NCI-H2171 (cell line): ENCODE measurements around the gene BAG5.

Source experiments
- DNase-seq: peaks from one replicate; lab custom pipeline; 2025; lab: John Stamatoyannopoulos, UW

BAG5 gene

DNA sequence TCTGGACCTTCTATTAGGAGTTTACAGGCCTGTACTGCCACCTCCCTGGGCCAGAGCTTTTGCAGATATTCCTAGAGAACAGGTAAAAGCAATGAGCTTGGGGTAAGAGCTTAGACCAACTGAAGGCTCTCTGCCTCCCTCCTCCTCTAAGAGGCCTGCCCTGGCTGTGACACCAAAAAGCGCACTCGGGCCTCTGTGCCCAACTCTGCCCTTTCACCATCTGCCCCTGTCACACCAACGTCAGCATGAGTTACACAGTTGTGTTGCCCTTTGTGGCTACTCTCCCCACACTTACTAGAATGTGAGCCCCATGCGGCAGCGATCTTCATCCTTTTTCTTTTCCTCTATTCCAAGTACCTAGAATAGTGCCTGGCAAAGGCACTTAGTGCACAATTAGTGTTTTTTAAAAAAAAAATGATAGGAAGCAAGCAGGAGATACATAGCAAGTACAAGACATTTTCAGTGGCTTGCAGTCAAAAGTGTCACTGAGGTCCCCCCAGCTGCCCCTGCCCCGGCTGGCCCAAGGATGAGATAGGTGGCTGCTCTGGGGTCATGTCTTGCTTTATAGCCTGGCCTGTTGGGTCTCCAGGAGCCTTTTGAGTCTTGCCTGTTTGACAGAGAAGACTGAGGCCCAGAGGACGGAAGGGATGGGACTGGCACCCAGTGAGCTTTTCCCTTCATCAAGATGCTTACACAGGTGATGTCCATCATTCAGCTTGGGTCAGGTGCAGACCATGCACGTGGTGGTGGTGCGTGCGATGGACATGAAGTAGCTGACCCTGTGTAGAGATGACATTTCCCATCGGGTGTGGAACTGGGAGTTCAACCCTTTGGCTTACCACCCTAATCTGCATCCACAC is 52.4 kb downstream of the BAG5 start:
- DNase-seq: no peak

DNA sequence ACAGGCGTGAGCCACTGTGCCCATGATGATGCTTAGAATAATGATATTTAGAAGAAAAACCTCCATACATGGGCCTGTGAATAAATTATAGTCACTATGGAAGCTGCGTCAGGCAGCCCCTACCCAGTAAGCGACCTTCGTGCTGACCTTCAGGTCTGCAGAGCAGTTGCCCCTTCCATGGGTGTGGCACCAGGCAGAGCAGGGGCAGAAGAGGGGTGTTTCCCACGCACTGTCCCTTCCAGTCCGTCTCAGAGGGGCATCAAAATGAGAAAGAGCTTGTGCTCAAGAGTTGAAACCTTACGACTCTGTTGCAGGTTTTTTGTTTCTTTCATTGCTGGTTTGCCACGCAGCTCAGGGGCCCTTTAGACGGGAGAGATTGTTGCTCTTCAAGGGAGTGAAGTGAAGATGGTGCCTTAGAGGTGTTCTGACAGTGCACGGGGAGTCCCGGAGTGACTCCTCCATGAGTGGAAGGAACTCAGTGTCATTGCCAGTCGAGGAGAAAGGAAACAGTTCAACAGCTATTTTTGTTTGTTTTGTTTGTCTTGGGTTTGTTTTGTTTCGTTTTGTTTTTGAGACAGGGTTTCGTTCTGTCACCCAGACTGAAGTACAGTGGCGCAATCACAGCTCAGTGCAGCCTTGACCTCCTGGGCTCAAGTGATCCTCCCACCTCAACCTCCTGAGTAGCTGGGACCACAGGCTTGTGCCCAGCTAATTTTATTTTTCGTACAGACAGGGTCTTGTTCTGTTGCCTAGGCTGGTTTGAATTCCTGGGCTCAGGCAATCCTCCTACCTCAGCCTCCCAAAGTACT is 53.7 kb downstream of the BAG5 start:
- no peak for DNase-seq

DNA sequence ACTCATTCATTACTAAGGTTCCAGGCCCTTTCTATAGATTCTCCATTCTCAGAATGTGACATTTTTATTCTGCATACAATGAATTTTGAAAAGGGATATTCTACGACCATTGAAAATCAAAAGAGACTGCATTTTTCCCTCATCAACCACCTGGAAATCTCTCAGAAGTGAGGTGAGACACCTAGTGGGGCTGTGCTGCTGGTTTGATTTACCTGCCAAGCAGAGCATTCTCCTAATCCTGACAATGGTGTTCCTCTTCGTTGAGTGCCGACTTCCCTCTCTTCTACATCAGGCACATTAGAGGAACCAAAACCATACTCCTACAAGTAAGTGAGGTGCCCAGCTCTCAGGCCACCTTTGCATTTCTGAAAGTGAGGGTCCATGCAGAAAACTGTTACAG is 54.7 kb downstream of the BAG5 start:
- DNase-seq: no peak
